HepG2 (cell line): ENCODE measurements around the gene TM4SF5. TPM values are rescaled to one million over a fixed set of nuclear protein-coding genes. Genes with fewer than 3 reads are reported as not detected.
A peak's percentile ranks its signal among the peaks of the same experiment; 100 is the strongest.

Experiments
- ATAC-seq: fragments of 200-7000 bp; cut with Tn5 transposase; 3 replicates; pipeline ENCODE4 v1.9.1; 2020; ENCODE audit warnings: mild to moderate bottlenecking, moderate library complexity
- BruUV-seq: library from RNA; stranded (reverse); fragments of 400-500 nt; replicated peaks from 2 replicates; lab custom pipeline; 2021; lab: Mats Ljungman, UMichigan
- CTCF ChIA-PET: fragments of 300-600 bp; formaldehyde crosslinking; extraction: SDS; loops from one replicate; lab custom pipeline; 2021; ENCODE audit warnings: low total read pairs, inconsistent platforms, low intra/inter-chr PET ratio; lab: Yijun Ruan, JAX
- POLR2A ChIA-PET: fragments of 350-600 bp; sonication (Branson Sonifier 250); formaldehyde crosslinking; loops from one replicate; lab custom pipeline; 2020; ENCODE audit warnings: antibody characterized with exemption, inconsistent platforms; lab: Yijun Ruan, JAX
- DNase-seq: peaks from one replicate; pipeline ENCODE4 v3.0.0-alpha.2; 2015; ENCODE audit warnings: low spot score
- FAIRE-seq: peaks from 3 replicates; lab custom pipeline; 2011; peaks lifted over from hg19 to GRCh38; lab: Jason Lieb, UNC
- H2AFZ ChIP-seq: one replicate; pipeline ENCODE4 v1.6.1; 2011; ENCODE audit warnings: low read length, inconsistent platforms
- H3K27ac ChIP-seq: fragments of 300-600 bp; 3 replicates; pipeline ENCODE4 v1.8.0; 2011; ENCODE audit warnings: mixed run types, mild to moderate bottlenecking, mixed read lengths, low read length, inconsistent platforms; ENCODE audit not compliant: insufficient read depth; ENCODE audit errors: extremely low read length
- H3K27me3 ChIP-seq, 2 experiments: fragments of 200-600 bp in 1 of 2; 2 replicates in 1 of 2; 3 replicates in 1 of 2; pipeline versions ENCODE4 v1.6.0 to v1.8.0; 2011; ENCODE audit warnings: low read length in 2 of 2, mild to moderate bottlenecking in 2 of 2, moderate library complexity in 2 of 2, inconsistent platforms in 1 of 2; ENCODE audit not compliant: insufficient read depth in 2 of 2, control insufficient read depth in 1 of 2
- H3K36me3 ChIP-seq, 2 experiments: fragments of 200-600 bp in 1 of 2; replicated peaks in 1 of 2; 2 replicates in 1 of 2; 3 replicates in 1 of 2; pipeline versions ENCODE4 v1.5.1 to v1.8.0; 2011; ENCODE audit warnings: low read length in 2 of 2, inconsistent platforms in 1 of 2; ENCODE audit not compliant: insufficient read depth in 2 of 2, control insufficient read depth in 1 of 2
- H3K4me1 ChIP-seq: 2 replicates; pipeline ENCODE4 v1.5.1; 2012; ENCODE audit warnings: low read length, inconsistent platforms; ENCODE audit not compliant: insufficient read depth
- H3K4me2 ChIP-seq: 2 replicates; pipeline ENCODE4 v1.6.0; 2011; ENCODE audit warnings: low read depth, low read length, inconsistent platforms
- H3K4me3 ChIP-seq, 3 experiments: fragments of 200-600 bp in 1 of 3; sonication (generic), shearing (Covaris generic) in 1 of 3; replicated peaks in 1 of 3; 2 replicates each; pipeline ENCODE4 v1.5.1; 2011 to 2016; ENCODE audit warnings: low read length in 3 of 3, inconsistent platforms in 2 of 3, low read depth in 2 of 3, mild to moderate bottlenecking in 2 of 3, control low read depth in 1 of 3, mixed read lengths in 1 of 3; ENCODE audit not compliant: insufficient read depth in 1 of 3
- H3K79me2 ChIP-seq: one replicate; pipeline ENCODE4 v1.6.1; 2011; ENCODE audit warnings: low read length, inconsistent platforms; ENCODE audit not compliant: insufficient read depth
- H3K9ac ChIP-seq: 2 replicates; pipeline ENCODE4 v1.6.0; 2011; ENCODE audit warnings: mild to moderate bottlenecking, low read depth, low read length, inconsistent platforms; ENCODE audit not compliant: insufficient read depth
- H3K9me3 ChIP-seq: 2 replicates; pipeline ENCODE4 v1.5.1; 2012; ENCODE audit warnings: mild to moderate bottlenecking, low read length
- H4K20me1 ChIP-seq: 2 replicates; pipeline ENCODE4 v1.6.0; 2011; ENCODE audit warnings: inconsistent platforms, mild to moderate bottlenecking, low read length, moderate library complexity; ENCODE audit not compliant: insufficient read depth
- ATF1 ChIP-seq: IDR thresholded peaks from 2 replicates; pipeline ENCODE4 v1.6.1; 2016; ENCODE audit warnings: mild to moderate bottlenecking, control low read depth
- CHD2 ChIP-seq: IDR thresholded peaks from 2 replicates; pipeline ENCODE4 v1.6.1; 2011; ENCODE audit warnings: low read depth, low read length, improper control_type of control experiment
- ELF1 ChIP-seq: sonication (generic); formaldehyde crosslinking; IDR thresholded peaks from 2 replicates; pipeline ENCODE4 v1.4.0; 2020; ENCODE audit warnings: missing genetic modification reagents
- HNRNPUL1 ChIP-seq: fragments of 200-400 bp; formaldehyde crosslinking; IDR thresholded peaks from 2 replicates; pipeline ENCODE4 v1.6.1; 2017; ENCODE audit warnings: low read depth, mild to moderate bottlenecking, low read length, moderate library complexity
- IRX3 ChIP-seq: sonication (generic); formaldehyde crosslinking; IDR thresholded peaks from 2 replicates; pipeline ENCODE4 v1.8.1; 2023; ENCODE audit warnings: mild to moderate bottlenecking, low read depth, missing genetic modification reagents, borderline replicate concordance
- MEIS1 ChIP-seq: sonication (generic); formaldehyde crosslinking; IDR thresholded peaks from 2 replicates; pipeline ENCODE4 v1.9.0; 2021; ENCODE audit warnings: mild to moderate bottlenecking, missing genetic modification reagents, moderate library complexity, borderline replicate concordance
- SNAPC2 ChIP-seq: sonication (generic); formaldehyde crosslinking; IDR thresholded peaks from 2 replicates; pipeline ENCODE4 v1.8.1; 2022; ENCODE audit warnings: mild to moderate bottlenecking, missing genetic modification reagents
- ZNF468 ChIP-seq: sonication (generic); formaldehyde crosslinking; IDR thresholded peaks from 2 replicates; pipeline ENCODE4 v1.8.0; 2022; ENCODE audit warnings: mild to moderate bottlenecking, moderate library complexity, missing genetic modification reagents
- ZNF619 ChIP-seq: sonication (generic); formaldehyde crosslinking; IDR thresholded peaks from 2 replicates; pipeline ENCODE4 v1.4.0; 2020; ENCODE audit warnings: mild to moderate bottlenecking, missing genetic modification reagents
- WGBS: methylation state at CpG from one replicate; pipeline ENCODE4 v1.1.6; 2017; ENCODE audit warnings: low lambda C conversion rate; 5-methylcytosine and 5-hydroxymethylcytosine counted together
- in situ Hi-C: cut with HindIII; loops from 2 replicates; pipeline ENCODE4 v1.10.0; 2017; ENCODE audit warnings: low pct_unique_long_range_greater_than_20kb; ENCODE audit not compliant: extremely low pct_ligation_motif_present
- intact Hi-C: fragments of 100-400 bp; cut with micrococcal nuclease; formaldehyde crosslinking; loops from one replicate; pipeline ENCODE4 v1.10.0; 2022; ENCODE audit not compliant: unreplicated experiment
- polyA plus RNA-seq, 8 experiments: library from polyadenylated mRNA; depleted of rRNA in 3 of 8; stranded (reverse) in 7 of 8; unstranded in 1 of 8; fragments of >200 nt; fragmentation: Illumina TruSeq in 4 of 8; extraction: Trizol in 4 of 8; gene quantifications; 2 replicates each; pipeline versions ENCODE4 v1.2.1 to v1.2.3, GENCODE V29; 2011 to 2016; ENCODE audit warnings: low read depth in 4 of 8, missing spikeins in 1 of 8, mixed read lengths in 1 of 8; ENCODE audit not compliant: insufficient read depth in 1 of 8
- total RNA-seq, 5 experiments: library from RNA; depleted of rRNA; stranded (reverse); fragments of >200 nt; fragmentation: Illumina TruSeq; extraction: Trizol; gene quantifications; 2 replicates each; pipeline ENCODE4 v1.2.3, GENCODE V29; 2016; ENCODE audit warnings: low read depth in 1 of 5
- TF ChIP-seq, protein P1 (sequence below): sonication (generic); formaldehyde crosslinking; IDR thresholded peaks from 2 replicates; pipeline ENCODE4 v1.4.0; 2020; ENCODE audit warnings: missing genetic modification reagents, borderline replicate concordance
- TF ChIP-seq, protein P2 (sequence below): IDR thresholded peaks from 2 replicates; pipeline ENCODE4 v1.6.1; 2016
- TF ChIP-seq, protein P3 (sequence below): sonication (generic); formaldehyde crosslinking; IDR thresholded peaks from 2 replicates; pipeline ENCODE4 v1.5.0; 2020; ENCODE audit warnings: missing genetic modification reagents
- TF ChIP-seq, protein P4 (sequence below): sonication (generic); formaldehyde crosslinking; IDR thresholded peaks from 2 replicates; pipeline ENCODE4 v1.9.0; 2022; ENCODE audit warnings: missing genetic modification reagents, mild to moderate bottlenecking, borderline replicate concordance
- TF ChIP-seq, protein P5 (sequence below): sonication (generic); formaldehyde crosslinking; IDR thresholded peaks from 2 replicates; pipeline ENCODE4 v1.8.1; 2023; ENCODE audit warnings: mild to moderate bottlenecking, inconsistent platforms, moderate library complexity, missing genetic modification reagents, borderline replicate concordance
- TF ChIP-seq, protein P6 (sequence below): sonication (generic); IDR thresholded peaks from 2 replicates; pipeline ENCODE4 v1.6.1; 2016; ENCODE audit warnings: low read depth, borderline replicate concordance

The TM4SF5 gene
- total and polyA plus RNA-seq, 2 of the 13 experiments (the other 11 are each of a cell fraction or from before 2014, with no cell fraction given), result 30.1 to 126 TPM

DNA sequence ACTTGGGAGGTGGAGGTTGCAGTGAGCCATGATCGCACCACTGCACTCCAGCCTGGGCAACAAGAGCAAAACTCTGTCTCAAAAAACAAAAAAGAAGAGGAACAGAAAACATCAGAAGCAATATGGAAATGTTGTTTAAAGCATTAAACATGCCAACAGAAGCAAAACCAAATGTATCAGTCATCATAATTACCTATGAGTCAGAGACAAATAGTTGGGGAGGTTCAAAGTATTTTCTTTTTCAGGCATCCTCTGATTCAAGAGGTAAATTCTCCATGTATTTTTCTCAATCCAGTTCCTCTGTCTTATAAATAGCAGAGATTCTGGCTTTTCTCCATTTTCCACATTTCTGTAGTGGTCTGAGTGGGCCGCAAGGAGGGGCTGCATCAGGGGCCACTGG, 2.1 kb upstream of the TM4SF5 start (continued):
- TF ChIP-seq, protein P1, sequence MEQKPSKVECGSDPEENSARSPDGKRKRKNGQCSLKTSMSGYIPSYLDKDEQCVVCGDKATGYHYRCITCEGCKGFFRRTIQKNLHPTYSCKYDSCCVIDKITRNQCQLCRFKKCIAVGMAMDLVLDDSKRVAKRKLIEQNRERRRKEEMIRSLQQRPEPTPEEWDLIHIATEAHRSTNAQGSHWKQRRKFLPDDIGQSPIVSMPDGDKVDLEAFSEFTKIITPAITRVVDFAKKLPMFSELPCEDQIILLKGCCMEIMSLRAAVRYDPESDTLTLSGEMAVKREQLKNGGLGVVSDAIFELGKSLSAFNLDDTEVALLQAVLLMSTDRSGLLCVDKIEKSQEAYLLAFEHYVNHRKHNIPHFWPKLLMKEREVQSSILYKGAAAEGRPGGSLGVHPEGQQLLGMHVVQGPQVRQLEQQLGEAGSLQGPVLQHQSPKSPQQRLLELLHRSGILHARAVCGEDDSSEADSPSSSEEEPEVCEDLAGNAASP (CRISPR knock-in tag), result no peak
- TF ChIP-seq ELF1 (CRISPR knock-in tag) (no peak), ZNF468 (CRISPR knock-in tag) (no peak), SNAPC2 (CRISPR knock-in tag) (no peak)
- TF ChIP-seq, protein P2, sequence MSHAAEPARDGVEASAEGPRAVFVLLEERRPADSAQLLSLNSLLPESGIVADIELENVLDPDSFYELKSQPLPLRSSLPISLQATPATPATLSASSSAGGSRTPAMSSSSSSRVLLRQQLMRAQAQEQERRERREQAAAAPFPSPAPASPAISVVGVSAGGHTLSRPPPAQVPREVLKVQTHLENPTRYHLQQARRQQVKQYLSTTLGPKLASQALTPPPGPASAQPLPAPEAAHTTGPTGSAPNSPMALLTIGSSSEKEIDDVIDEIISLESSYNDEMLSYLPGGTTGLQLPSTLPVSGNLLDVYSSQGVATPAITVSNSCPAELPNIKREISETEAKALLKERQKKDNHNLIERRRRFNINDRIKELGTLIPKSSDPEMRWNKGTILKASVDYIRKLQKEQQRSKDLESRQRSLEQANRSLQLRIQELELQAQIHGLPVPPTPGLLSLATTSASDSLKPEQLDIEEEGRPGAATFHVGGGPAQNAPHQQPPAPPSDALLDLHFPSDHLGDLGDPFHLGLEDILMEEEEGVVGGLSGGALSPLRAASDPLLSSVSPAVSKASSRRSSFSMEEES (CRISPR knock-in tag), result no peak
- TF ChIP-seq, protein P3, sequence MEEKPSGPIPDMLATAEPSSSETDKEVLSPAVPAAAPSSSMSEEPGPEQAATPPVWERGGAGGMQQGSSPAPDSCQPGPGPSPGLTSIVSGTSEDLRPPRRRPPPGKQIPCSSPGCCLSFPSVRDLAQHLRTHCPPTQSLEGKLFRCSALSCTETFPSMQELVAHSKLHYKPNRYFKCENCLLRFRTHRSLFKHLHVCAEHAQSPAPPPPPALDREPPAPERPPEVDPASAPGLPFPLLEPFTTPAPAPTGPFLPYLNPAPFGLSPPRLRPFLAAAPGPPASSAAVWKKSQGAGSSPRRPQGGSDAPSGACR (CRISPR knock-in tag), result no peak

DNA sequence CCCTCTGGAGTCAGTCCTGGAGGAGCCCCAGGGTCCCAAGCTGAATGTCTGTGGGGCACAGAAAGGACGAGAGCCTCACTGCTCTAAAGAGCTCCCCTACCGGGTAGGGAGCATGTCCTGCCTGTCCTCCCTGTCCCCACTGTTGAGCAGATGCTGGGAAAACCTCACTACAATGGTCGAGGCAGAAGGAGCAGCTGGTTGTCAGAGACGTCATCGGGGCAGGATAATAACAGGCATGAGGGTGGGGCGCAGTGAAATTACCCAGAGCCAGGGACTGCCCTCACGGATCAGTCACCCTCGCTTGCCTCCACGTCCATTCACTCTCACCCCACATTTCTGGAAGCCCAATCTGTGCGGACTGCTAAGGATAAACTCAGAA, 538 bp downstream of the TM4SF5 start:
- POLR2A ChIA-PET, result interaction anchor here (1.0 to 13.3 kb wide), 18 partner anchors 8 to 168 kb away, joined by 3 to 317 read pairs (median 9); partner anchors contain the start of genes ARRB2, CXCL16, GLTPD2 and MED11
- Histone ChIP-seq H4K20me1 (no peaks in the 10 kb centered on the region; the same call in 1 of the 2 replicates), H3K79me2 (peaks cover 27% of the 10 kb centered on the region), H3K4me2 (peak overlapping the region; percentile 88), H3K36me3 (no peaks in the 10 kb centered on the region; a peak in 1 of 5 replicates), H3K4me3 (peak overlapping the region; percentile 65 to 83 (median 75)), H3K4me1 (peaks cover 83% of the 10 kb centered on the region), H3K9me3 (no peaks in the 10 kb centered on the region), H3K27ac (peak overlapping the region; percentile 76), H3K27me3 (no peaks in the 10 kb centered on the region; a peak in 1 of 5 replicates), H3K9ac (peak overlapping the region; percentile 81), H2AFZ (no peak overlapping the region)
- intact Hi-C loops (loop anchor here (5.0 kb wide), 1 partner anchor 40 kb away; the partner anchor contains the start of gene MED11), in situ Hi-C loops (no loop called here)
- CTCF ChIA-PET, result no interaction called here
- WGBS, result 23% methylated on average over 7 of the region's 10 CpGs
- BruUV-seq, result TSS peak; percentile 88
- FAIRE-seq (no peak), ATAC-seq (peak; percentile 55), DNase-seq (no peak)
- TF ChIP-seq, protein P4, sequence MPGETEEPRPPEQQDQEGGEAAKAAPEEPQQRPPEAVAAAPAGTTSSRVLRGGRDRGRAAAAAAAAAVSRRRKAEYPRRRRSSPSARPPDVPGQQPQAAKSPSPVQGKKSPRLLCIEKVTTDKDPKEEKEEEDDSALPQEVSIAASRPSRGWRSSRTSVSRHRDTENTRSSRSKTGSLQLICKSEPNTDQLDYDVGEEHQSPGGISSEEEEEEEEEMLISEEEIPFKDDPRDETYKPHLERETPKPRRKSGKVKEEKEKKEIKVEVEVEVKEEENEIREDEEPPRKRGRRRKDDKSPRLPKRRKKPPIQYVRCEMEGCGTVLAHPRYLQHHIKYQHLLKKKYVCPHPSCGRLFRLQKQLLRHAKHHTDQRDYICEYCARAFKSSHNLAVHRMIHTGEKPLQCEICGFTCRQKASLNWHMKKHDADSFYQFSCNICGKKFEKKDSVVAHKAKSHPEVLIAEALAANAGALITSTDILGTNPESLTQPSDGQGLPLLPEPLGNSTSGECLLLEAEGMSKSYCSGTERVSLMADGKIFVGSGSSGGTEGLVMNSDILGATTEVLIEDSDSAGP (CRISPR knock-in tag), result peak; percentile 5; the same call in 1 of the 2 replicates
- TF ChIP-seq IRX3 (CRISPR knock-in tag) (0 out of 2 replicates have a peak, but pooled peaks have one; percentile 18), HNRNPUL1 (no peak), CHD2 (no peak), ZNF619 (CRISPR knock-in tag) (no peak), MEIS1 (0 out of 2 replicates have a peak, but pooled peaks have one; percentile 13), ATF1 (CRISPR knock-in tag) (no peak)
- TF ChIP-seq, protein P5, sequence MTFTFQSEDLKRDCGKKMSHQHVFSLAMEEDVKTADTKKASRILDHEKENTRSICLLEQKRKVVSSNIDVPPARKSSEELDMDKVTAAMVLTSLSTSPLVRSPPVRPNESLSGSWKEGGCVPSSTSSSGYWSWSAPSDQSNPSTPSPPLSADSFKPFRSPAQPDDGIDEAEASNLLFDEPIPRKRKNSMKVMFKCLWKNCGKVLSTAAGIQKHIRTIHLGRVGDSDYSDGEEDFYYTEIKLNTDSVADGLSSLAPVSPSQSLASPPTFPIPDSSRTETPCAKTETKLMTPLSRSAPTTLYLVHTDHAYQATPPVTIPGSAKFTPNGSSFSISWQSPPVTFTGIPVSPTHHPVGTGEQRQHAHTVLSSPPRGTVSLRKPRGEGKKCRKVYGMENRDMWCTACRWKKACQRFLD (CRISPR knock-in tag), result 0 out of 2 replicates have a peak, but pooled peaks have one; percentile 15
- TF ChIP-seq, protein P6, sequence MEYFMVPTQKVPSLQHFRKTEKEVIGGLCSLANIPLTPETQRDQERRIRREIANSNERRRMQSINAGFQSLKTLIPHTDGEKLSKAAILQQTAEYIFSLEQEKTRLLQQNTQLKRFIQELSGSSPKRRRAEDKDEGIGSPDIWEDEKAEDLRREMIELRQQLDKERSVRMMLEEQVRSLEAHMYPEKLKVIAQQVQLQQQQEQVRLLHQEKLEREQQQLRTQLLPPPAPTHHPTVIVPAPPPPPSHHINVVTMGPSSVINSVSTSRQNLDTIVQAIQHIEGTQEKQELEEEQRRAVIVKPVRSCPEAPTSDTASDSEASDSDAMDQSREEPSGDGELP, result peak; percentile 84
